ENCODE results near the gene ADAMTS17. TPM values are rescaled to one million over a fixed set of nuclear protein-coding genes. Genes with fewer than 3 reads are reported as not detected.

ADAMTS17 gene
- total RNA-seq, 4 donors from 2014 or later: 6.0 to 17.6 (median 8.2) TPM

DNA sequence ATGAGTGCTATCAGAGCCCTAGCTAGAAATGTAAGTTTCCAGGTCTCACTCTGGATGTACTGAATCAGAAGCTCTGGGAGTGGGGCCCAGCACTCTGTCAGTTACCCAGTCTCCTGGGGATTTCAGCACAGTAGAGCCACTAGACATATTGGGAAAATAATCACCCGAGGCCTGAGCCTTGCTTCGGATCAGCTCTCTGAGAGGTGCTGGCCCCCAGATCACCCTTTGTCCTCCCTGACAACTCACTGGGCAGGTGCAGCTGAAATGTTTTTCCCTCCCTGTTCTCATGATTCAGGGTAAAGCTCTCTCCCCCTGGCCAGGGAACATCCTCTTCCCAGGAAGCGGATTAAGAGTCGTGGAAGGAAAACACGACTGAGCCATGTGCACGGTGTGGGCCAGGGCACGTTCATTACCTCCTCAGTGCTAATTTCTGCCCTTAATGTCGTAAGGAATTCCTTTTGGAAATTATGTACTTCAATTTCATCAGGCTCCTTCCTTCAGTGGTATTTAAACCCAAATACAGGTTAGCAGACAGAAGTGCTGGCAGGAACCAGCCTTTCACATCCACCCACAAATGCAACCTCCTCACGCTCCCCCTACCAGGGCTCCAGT, 311.8 kb downstream of the ADAMTS17 start:
- no peaks in the 10 kb centered on the region for H3K36me3 ChIP-seq
- H3K9me3 ChIP-seq: peaks cover 0 to 5% of the 10 kb centered on the region in 2 donors
- intact Hi-C loops (cut with DNase I; ENCODE audit: low total_unique reads): loop anchor here (5.0 kb wide), 1 partner anchor 1698 kb away; no protein-coding TSS in a partner anchor
- TF ChIP-seq EP300 (IDR thresholded peaks at IDR 0.05; ENCODE audit: low read depth): no peak
- TF ChIP-seq, protein P1, sequence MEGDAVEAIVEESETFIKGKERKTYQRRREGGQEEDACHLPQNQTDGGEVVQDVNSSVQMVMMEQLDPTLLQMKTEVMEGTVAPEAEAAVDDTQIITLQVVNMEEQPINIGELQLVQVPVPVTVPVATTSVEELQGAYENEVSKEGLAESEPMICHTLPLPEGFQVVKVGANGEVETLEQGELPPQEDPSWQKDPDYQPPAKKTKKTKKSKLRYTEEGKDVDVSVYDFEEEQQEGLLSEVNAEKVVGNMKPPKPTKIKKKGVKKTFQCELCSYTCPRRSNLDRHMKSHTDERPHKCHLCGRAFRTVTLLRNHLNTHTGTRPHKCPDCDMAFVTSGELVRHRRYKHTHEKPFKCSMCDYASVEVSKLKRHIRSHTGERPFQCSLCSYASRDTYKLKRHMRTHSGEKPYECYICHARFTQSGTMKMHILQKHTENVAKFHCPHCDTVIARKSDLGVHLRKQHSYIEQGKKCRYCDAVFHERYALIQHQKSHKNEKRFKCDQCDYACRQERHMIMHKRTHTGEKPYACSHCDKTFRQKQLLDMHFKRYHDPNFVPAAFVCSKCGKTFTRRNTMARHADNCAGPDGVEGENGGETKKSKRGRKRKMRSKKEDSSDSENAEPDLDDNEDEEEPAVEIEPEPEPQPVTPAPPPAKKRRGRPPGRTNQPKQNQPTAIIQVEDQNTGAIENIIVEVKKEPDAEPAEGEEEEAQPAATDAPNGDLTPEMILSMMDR (IDR thresholded peaks at IDR 0.05): no peak
- TF ChIP-seq POLR2A (IDR thresholded peaks at IDR 0.05): no peak
- no peak for TF ChIP-seq POLR2AphosphoS5 (IDR thresholded peaks at IDR 0.05)
- H3K27me3 ChIP-seq: no peaks in the 10 kb centered on the region
- in situ Hi-C loops (cut with MboI; ENCODE audit: low pct_ligation_motif_present in 1 of 4, low pct_unique_long_range_greater_than_20kb in 1 of 4, low sequenced_read_pairs in 3 of 4): no loop called here
- DNase-seq: no peak
- no peaks in the 10 kb centered on the region for H3K4me1 ChIP-seq
- WGBS, 2 donors (ENCODE audit: low coverage in 1 of 2): 60 to 87% methylated on average over 1 to 9 of the region's 9 CpGs
- no peak overlapping the region for H3K4me3 ChIP-seq
- H3K27ac ChIP-seq: no peak overlapping the region

DNA sequence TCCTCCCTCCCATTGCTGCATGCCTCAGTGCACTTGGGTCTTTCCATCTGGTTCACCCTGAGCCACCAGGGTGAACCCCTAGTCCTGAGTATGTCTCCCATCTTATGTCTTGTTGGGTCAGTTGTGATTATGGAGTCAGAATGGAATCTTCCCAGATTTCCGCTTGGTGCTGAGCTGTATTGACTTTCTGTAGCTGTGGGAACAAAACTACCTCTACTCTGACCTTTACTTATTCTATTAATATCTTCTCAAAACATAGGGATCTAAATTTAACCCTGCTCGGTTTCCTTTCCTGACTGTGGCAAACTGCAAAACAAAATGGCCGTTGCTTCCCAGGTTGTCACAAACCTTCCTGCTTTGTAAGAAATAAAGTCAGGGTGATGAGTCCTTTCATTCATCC, 312.7 kb downstream of the ADAMTS17 start:
- H3K9me3 ChIP-seq: peaks cover 0 to 5% of the 10 kb centered on the region in 2 donors
- TF ChIP-seq, protein P1 (IDR thresholded peaks at IDR 0.05): no peak
- TF ChIP-seq POLR2AphosphoS5 (IDR thresholded peaks at IDR 0.05): no peak
- TF ChIP-seq EP300 (IDR thresholded peaks at IDR 0.05; ENCODE audit: low read depth): no peak
- no peak overlapping the region for H3K27ac ChIP-seq
- H3K36me3 ChIP-seq: no peaks in the 10 kb centered on the region
- intact Hi-C loops (cut with DNase I; ENCODE audit: low total_unique reads): loop anchor here (5.0 kb wide), 1 partner anchor 1697 kb away; no protein-coding TSS in a partner anchor
- DNase-seq: no peak
- no peak overlapping the region for H3K4me3 ChIP-seq
- in situ Hi-C loops (cut with MboI; ENCODE audit: low pct_ligation_motif_present in 1 of 4, low pct_unique_long_range_greater_than_20kb in 1 of 4, low sequenced_read_pairs in 3 of 4): no loop called here
- H3K27me3 ChIP-seq: no peaks in the 10 kb centered on the region
- WGBS, 2 donors (ENCODE audit: low coverage in 1 of 2): 88 to 100% methylated on average over 2 to 3 of the region's 3 CpGs
- H3K4me1 ChIP-seq: no peaks in the 10 kb centered on the region

DNA sequence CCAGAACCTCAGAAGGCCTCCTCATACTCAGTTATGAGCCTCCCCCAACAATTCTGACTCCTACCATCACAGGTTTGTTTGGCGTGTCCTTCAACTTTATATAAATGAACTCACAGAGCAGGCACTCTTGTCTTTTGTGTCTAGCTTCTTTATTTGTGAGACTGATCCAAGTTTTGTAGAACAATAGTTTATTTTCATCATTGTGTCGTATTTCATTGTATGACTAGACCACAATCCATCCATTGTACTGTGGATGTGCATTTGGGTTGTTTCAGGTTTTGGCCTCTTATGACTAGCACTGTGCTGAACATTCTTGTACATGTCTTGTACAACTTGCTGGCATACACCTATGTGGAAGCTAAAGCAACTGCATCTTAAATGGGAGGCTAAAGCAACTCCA, 315.7 kb downstream of the ADAMTS17 start:
- intact Hi-C loops (cut with DNase I; ENCODE audit: low total_unique reads): loop anchor here (5.0 kb wide), 1 partner anchor 1694 kb away; no protein-coding TSS in a partner anchor
- in situ Hi-C loops (cut with MboI; ENCODE audit: low pct_ligation_motif_present in 1 of 4, low pct_unique_long_range_greater_than_20kb in 1 of 4, low sequenced_read_pairs in 3 of 4): no loop called here
- H3K4me3 ChIP-seq: no peak overlapping the region
- no peak for DNase-seq
- no peaks in the 10 kb centered on the region for H3K27me3 ChIP-seq
- WGBS, 2 donors (ENCODE audit: low coverage in 1 of 2): 77 to 86% methylated on average over 2 of the region's 2 CpGs
- H3K9me3 ChIP-seq: peaks cover 0 to 5% of the 10 kb centered on the region in 2 donors
- H3K36me3 ChIP-seq: no peaks in the 10 kb centered on the region
- no peak for TF ChIP-seq EP300 (IDR thresholded peaks at IDR 0.05; ENCODE audit: low read depth)
- no peak for TF ChIP-seq POLR2A (IDR thresholded peaks at IDR 0.05)
- TF ChIP-seq POLR2AphosphoS5 (IDR thresholded peaks at IDR 0.05): no peak
- TF ChIP-seq, protein P1 (IDR thresholded peaks at IDR 0.05): no peak
- H3K27ac ChIP-seq: no peak overlapping the region
- H3K4me1 ChIP-seq: no peaks in the 10 kb centered on the region

DNA sequence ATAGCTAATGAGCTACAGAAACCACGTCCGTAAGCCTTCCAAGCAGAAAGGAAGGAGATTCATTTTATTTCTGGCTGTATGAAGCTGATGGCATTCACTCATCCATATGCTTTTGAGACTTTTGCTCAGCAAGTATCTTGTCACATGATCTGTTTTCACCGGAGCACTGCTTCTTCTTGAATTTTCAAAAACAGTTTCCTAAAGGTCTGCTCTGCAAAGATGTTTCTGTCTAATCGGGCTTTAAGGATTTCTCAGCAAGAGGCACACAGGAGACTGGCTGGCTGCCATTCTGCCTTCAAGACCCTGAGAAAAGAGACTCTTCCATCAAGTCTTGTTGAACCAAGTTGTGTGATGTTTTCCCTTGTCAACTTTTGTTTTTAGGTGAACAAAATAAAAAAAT, 319.0 kb downstream of the ADAMTS17 start:
- intact Hi-C loops (cut with DNase I; ENCODE audit: low total_unique reads) (no loop called here), in situ Hi-C loops (cut with MboI; ENCODE audit: low pct_ligation_motif_present in 1 of 4, low pct_unique_long_range_greater_than_20kb in 1 of 4, low sequenced_read_pairs in 3 of 4) (no loop called here)
- no peak for DNase-seq
- H3K4me1 ChIP-seq: no peaks in the 10 kb centered on the region
- 72% methylated on average over 4 of the region's 4 CpGs for WGBS, 2 donors (ENCODE audit: low coverage in 1 of 2)
- no peak overlapping the region for H3K4me3 ChIP-seq
- H3K9me3 ChIP-seq: peaks cover 0 to 3% of the 10 kb centered on the region in 2 donors
- H3K27me3 ChIP-seq: no peaks in the 10 kb centered on the region
- TF ChIP-seq POLR2A (IDR thresholded peaks at IDR 0.05): no peak
- no peak for TF ChIP-seq EP300 (IDR thresholded peaks at IDR 0.05; ENCODE audit: low read depth)
- no peak overlapping the region for H3K27ac ChIP-seq
- no peaks in the 10 kb centered on the region for H3K36me3 ChIP-seq

DNA sequence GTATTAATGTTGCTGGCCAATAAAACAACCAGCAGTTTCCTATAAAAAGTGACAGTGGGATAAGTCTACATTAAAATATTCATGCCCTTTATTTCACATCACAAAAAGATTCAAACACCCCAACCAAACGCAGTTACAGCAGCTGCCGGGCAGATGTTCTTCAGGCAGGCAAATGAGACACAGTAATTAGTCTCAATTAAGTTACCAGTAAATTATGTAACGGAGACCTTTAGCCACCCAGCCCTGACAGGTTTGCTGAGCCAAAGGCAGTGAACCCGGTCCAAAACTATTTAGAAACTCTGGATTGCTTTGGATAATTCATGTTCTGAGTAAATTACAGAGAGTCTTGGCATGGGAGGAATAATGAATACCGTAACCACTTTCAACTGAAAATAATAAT, 319.4 kb downstream of the ADAMTS17 start:
- Histone ChIP-seq H3K4me3 (no peak overlapping the region), H3K4me1 (no peaks in the 10 kb centered on the region), H3K27me3 (no peaks in the 10 kb centered on the region), H3K36me3 (no peaks in the 10 kb centered on the region), H3K9me3 (no peaks in the 10 kb centered on the region), H3K27ac (no peak overlapping the region)
- no peak for DNase-seq
- intact Hi-C loops (cut with DNase I; ENCODE audit: low total_unique reads) (no loop called here), in situ Hi-C loops (cut with MboI; ENCODE audit: low pct_ligation_motif_present in 1 of 4, low pct_unique_long_range_greater_than_20kb in 1 of 4, low sequenced_read_pairs in 3 of 4) (no loop called here)
- TF ChIP-seq, protein P1 (IDR thresholded peaks at IDR 0.05): no peak
- TF ChIP-seq POLR2AphosphoS5 (IDR thresholded peaks at IDR 0.05) (no peak), POLR2A (IDR thresholded peaks at IDR 0.05) (no peak), EP300 (IDR thresholded peaks at IDR 0.05; ENCODE audit: low read depth) (no peak)
- WGBS, 2 donors (ENCODE audit: low coverage in 1 of 2): 73 to 78% methylated on average over 1 to 5 of the region's 5 CpGs
